SW 1271 (cell line): ENCODE measurements around the gene SERPINA7.
"Not testable (repeated sequence)": the region's sequence is repeated elsewhere in the genome, so short reads cannot be mapped to it uniquely, and the experiment has no call there.

Source experiments
- DNase-seq, 2 experiments: peaks; one replicate each; lab custom pipeline; 2025; lab: John Stamatoyannopoulos, UW

Gene SERPINA7

GRCh38 chrX:106038625-106039024 is at the start of gene SERPINA7:
Gene SERPINA7 (minus strand): TSS chrX:106038727. CDS start chrX:106037058, 1,669 bp downstream.
- DNase-seq: no peak

- DNase-seq: no peak
Observed at GRCh38 chrX:106069048-106069447, 30.5 kb upstream of the SERPINA7 start.

DNA sequence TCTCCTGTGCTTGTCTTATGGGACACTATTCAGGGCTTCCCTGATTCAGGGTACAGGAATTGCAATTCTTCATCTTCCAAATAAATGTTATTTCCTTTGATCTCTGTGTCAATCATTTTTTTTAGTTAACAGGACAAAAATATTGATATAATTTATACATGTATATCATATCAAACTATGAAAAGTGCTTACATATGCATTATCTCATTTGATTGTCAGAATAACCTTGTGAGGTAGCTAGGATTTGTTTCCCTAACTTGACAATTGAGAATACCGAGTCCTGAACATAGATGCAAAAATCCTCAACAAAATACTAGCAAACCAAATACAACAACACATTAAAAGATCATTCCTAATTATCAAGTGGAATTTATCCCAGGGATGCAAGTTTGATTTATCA is 11.5 kb upstream of the SERPINA7 start:
- DNase-seq: no peak

- no peak for DNase-seq
Observed at GRCh38 chrX:106042296-106042695, 3.8 kb upstream of the SERPINA7 start.

DNA sequence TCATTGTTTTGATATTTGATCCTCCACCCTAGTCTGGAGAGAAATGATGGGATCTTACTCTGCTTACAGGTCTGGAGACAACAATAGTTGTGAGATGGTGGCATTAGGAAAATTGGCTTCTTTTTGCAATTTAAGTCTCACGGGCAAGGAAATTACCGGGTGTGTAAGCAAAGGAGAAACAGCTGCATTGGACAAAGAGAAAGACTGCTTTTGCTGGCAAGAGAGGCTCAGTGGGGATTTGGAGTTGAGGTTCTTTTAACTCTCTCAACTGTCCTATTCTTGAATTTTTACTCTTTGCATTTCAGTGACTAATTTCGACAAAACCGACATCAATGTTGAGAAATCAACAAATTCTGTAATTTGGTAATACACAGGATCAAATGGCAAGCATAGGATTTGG is 2.3 kb upstream of the SERPINA7 start:
- DNase-seq: no peak

GRCh38 chrX:106039920-106040319 is 1.4 kb upstream of the SERPINA7 start:
- no peak for DNase-seq

DNA sequence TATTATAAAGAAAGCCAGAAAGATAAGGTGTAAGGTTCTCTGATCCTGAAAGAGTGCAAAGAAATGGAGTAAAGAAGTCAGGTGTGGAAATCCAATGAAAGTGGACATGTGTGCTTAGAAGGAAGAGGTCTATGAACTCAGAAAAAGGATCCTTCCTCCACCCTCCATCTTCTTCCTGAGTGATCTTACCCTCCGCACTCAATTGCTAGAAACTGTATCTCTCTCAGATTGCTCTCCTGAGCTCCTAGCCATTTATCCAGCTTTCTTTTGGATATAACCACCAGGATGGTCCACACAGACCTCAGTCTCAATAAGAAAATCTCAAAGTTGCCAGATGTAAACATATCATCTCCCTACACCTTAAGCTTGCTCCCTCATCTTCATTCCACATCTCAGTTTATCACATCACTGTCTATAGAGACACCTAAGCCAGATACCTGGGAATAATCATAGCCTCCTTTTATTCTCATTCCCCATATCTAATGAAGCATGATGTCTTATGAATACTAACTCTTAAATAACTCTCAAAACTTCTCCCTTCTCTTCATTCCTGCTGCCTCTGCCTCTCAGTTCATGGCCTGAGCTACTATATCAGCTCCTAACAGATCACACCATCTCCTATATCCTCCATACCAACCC is 573 bp downstream of the SERPINA7 start:
- no peak for DNase-seq

DNA sequence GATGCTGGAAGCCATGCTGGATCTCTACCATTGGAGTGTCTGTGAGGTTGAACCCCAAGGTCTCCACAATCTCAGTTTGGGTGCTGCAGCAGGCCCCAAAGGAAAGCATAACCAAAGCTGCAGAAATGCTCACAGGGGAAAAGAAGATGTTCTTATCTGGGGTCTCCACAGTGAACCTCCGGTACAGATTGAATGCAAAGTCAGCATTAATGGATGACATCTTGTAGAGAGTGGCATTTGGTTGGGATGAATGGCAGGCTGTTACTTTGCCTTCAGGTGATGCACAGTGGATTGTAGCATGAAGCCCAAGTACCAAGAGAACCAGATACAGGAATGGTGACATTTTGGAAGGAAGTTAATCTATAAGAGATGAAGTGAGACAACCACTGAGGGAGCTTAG is 1.8 kb downstream of the SERPINA7 start:
- no peak for DNase-seq

GRCh38 chrX:106035064-106035463 is 3.5 kb downstream of the SERPINA7 start:
- DNase-seq: no peak

- DNase-seq: no peak
Observed at GRCh38 chrX:106023947-106024346, 14.6 kb downstream of the SERPINA7 start.

GRCh38 chrX:106022238-106022637 is 16.3 kb downstream of the SERPINA7 start:
- DNase-seq: no peak

DNA sequence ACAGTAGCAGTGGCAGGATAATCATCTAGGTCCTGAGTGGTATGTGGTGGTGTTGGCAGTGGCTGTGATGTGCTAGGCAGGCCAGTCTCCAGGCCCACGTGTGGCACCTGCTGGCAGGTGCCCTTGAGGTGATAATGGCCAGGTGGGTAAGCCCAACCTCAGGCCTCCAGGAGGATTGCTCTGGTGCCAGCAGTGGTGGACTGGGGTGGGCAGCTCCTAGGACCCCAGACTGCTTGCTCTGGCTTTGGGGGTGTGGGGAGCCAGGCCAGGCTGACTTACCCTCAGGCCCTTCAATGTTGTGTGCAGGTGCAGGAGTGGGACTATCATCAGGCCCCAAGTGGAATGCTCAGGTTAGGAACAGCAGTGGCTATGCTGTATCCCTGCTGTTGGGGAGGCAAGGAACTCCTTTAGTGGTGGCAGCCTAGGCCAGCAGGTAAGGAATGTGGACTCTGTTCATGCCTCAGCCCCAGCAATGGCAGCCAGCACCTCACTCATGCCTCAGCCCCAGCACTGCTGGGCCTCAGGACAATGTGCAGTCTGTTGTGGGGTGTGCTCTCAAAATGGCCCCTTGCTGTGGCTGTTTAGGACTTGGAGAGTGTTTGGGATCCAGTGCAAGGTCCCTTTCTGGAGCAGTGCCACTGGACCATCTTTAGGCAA is 24.3 kb downstream of the SERPINA7 start:
- no peak for DNase-seq

GRCh38 chrX:106009145-106009544 is 29.4 kb downstream of the SERPINA7 start:
- DNase-seq: no peak

GRCh38 chrX:106007815-106008214 is 30.7 kb downstream of the SERPINA7 start:
- no peak for DNase-seq

DNA sequence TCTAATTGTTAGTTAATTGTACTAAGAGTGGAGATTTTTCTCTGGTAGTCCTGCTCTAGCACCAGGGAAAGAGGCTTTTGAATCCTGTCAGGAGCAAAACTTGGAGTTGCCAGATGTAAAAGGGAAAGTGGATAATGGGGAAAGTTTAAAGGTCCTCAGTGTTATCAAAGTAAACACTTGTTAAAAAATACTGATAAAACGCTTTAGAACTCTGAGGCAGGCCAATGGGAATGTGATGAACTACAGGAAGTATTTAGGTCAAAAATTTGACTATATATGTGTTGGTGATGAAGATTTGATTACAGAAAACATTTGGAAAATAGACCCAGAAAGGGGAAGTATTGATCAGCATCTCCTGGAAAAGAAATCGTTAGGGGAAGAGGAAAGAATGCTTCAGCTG is 32.8 kb downstream of the SERPINA7 start:
- no peak for DNase-seq

DNA sequence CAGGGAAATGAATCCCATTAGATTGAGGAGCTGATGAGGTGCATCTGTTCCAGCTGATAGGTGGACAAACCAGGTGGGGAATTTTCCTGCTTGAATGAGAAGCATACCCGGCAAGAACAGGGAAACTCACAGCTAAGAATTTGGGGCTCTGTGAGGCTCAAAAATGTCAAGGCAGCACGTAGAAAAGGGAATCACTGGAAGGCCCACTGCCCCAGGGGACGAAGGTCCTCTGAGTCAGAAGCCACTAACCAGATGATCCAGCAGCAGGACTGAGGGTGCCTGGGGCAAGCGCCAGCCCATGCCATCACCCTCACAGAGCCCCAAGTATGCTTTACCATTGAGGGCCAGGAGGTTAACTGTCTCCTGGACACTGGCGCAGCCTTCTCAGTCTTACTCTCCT is 37.9 kb downstream of the SERPINA7 start:
- DNase-seq: not testable (repeated sequence)

GRCh38 chrX:106000203-106000602 is 38.3 kb downstream of the SERPINA7 start:
- DNase-seq: no peak

DNA sequence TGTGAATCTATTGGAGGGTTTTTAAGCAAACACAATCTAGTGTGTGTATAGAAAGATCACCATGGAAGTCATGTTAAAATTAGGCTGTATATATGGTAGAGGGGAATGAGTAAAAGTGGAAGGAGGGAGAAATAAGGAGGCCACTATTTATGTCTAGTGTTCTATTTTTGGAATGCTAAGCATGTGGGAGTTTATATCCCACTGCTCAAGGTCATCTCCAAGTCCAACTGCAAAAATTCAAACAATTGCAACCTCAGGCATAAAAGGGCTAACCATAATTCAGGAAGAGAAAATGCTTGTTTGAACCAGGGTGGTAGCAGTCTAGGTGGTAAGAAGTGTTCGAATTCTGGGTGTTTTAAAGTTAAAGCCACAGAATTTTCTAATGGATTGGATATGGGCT is 39.2 kb downstream of the SERPINA7 start:
- no peak for DNase-seq

DNA sequence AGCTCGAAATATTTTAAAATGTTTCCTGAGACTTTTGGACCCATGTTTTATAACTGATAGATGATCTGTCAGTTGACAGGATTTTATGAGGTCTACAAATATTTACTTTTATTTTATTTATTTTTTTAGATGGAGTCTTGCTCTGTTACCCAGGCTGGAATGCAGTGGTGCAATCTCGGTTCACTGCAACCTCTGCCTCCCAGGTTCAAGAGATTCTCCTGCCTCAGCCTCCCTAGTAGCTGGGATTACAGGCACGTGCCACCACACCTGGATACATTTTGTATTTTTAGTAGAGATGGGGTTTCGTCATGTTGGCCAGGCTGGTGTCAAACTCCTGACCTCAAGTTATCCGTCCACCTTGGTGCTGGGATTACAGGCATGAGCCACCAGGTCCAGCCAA is 50.0 kb downstream of the SERPINA7 start:
- not testable (repeated sequence) for DNase-seq
